ENCODE data around the gene ABLIM2.

Gene ABLIM2

DNA sequence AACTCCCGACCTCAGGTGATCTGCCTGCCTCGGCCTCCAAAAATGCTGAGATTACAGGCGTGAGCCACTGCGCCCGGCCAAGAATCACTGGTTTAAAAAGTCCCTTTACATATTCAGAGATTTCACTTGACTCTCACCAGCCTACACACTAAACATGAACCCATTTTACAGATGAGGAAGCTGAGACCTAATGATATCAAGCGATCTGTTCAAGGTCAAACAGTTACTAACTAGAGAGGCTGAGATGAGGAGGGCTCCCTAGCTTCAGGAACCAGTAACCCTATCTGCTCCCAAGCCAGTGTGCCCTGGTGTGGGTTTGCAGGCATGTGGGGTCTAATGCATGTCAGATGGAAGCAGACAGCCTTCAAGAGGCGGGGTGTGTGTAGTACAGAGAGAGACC lies 159.3 kb downstream of the ABLIM2 start:
- TF ChIP-seq CTCF (IDR thresholded peaks at IDR 0.05; ENCODE audit: poor library complexity, severe bottlenecking) = no peak
- ATAC-seq (ENCODE audit: low read depth) = no peak
- no peak for DNase-seq (ENCODE audit: low spot score)
- H3K36me3 ChIP-seq (ENCODE audit: low read depth) = no peaks in the 10 kb centered on the region
- no peak overlapping the region for H3K4me3 ChIP-seq (ENCODE audit: severe bottlenecking)
- no peaks in the 10 kb centered on the region for H3K27me3 ChIP-seq (ENCODE audit: insufficient read depth, poor library complexity, severe bottlenecking)
- H3K9me3 ChIP-seq (ENCODE audit: severe bottlenecking) = no peaks in the 10 kb centered on the region
- no peaks in the 10 kb centered on the region for H3K4me1 ChIP-seq (ENCODE audit: insufficient read depth, poor library complexity, severe bottlenecking)
- no peak overlapping the region for H3K27ac ChIP-seq (ENCODE audit: poor library complexity, severe bottlenecking)

DNA sequence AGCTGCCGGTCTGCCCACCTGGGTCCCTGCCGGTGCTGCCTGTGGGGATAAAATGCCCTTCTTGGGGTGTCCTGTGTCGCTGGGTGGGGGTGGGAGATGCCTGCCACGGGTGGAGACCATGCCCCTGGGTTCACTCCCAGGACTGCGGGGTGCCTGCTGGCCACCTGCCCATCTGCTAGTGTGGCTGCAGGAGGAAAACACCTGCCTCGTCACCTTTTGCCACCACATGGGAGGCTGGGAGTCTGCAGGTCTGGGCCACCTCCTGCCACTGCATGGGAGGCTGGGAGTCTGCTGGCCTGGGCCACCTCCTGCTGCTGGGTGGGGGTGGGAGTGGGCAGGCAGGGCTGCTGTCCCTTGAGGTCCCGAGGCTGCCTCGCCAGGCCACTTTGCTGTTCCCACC lies 160.2 kb downstream of the ABLIM2 start:
- no peaks in the 10 kb centered on the region for H3K27me3 ChIP-seq (ENCODE audit: insufficient read depth, poor library complexity, severe bottlenecking)
- H3K9me3 ChIP-seq (ENCODE audit: severe bottlenecking) = no peaks in the 10 kb centered on the region
- no peak for DNase-seq (ENCODE audit: low spot score)
- no peak for ATAC-seq (ENCODE audit: low read depth)
- no peak overlapping the region for H3K4me3 ChIP-seq (ENCODE audit: severe bottlenecking)
- H3K4me1 ChIP-seq (ENCODE audit: insufficient read depth, poor library complexity, severe bottlenecking) = no peaks in the 10 kb centered on the region
- no peak for TF ChIP-seq CTCF (IDR thresholded peaks at IDR 0.05; ENCODE audit: poor library complexity, severe bottlenecking)
- no peaks in the 10 kb centered on the region for H3K36me3 ChIP-seq (ENCODE audit: low read depth)
- no peak overlapping the region for H3K27ac ChIP-seq (ENCODE audit: poor library complexity, severe bottlenecking)

DNA sequence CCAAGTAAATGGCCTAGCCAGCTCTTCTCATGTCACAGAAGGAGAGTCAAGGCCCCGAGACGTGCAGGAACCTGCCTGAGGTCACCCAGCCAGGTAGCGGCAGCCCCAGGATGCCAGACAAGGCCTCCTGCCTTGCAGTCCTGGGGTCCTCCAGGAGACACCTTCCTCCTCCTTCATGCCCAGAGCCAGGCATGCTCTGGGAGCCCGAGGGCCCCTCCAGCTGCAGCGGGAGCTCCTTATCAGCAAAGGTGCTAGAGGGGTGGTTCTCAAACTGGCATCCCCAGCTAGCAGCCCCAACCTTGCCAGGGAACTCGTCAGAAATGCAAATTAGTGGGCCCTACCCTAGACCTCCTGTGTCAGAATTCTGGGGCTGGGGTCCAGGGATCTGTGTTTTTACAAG lies 162.7 kb downstream of the ABLIM2 start:
- DNase-seq (ENCODE audit: low spot score) = no peak
- TF ChIP-seq CTCF (IDR thresholded peaks at IDR 0.05; ENCODE audit: poor library complexity, severe bottlenecking) = no peak
- H3K4me3 ChIP-seq (ENCODE audit: severe bottlenecking) = no peak overlapping the region
- H3K4me1 ChIP-seq (ENCODE audit: insufficient read depth, poor library complexity, severe bottlenecking) = no peaks in the 10 kb centered on the region
- no peaks in the 10 kb centered on the region for H3K36me3 ChIP-seq (ENCODE audit: low read depth)
- H3K9me3 ChIP-seq (ENCODE audit: severe bottlenecking) = no peaks in the 10 kb centered on the region
- no peak overlapping the region for H3K27ac ChIP-seq (ENCODE audit: poor library complexity, severe bottlenecking)
- no peaks in the 10 kb centered on the region for H3K27me3 ChIP-seq (ENCODE audit: insufficient read depth, poor library complexity, severe bottlenecking)
- ATAC-seq (ENCODE audit: low read depth) = no peak

- no peak for ATAC-seq (ENCODE audit: low read depth)
- Histone ChIP-seq H3K27me3 (ENCODE audit: insufficient read depth, poor library complexity, severe bottlenecking) (no peaks in the 10 kb centered on the region), H3K27ac (ENCODE audit: poor library complexity, severe bottlenecking) (no peak overlapping the region), H3K36me3 (ENCODE audit: low read depth) (no peaks in the 10 kb centered on the region), H3K9me3 (ENCODE audit: severe bottlenecking) (no peaks in the 10 kb centered on the region), H3K4me3 (ENCODE audit: severe bottlenecking) (no peak overlapping the region), H3K4me1 (ENCODE audit: insufficient read depth, poor library complexity, severe bottlenecking) (no peaks in the 10 kb centered on the region)
- TF ChIP-seq CTCF (IDR thresholded peaks at IDR 0.05; ENCODE audit: poor library complexity, severe bottlenecking) = no peak
- DNase-seq (ENCODE audit: low spot score) = no peak
Observed at GRCh38 chr4:7995135-7995534, 163.5 kb downstream of the ABLIM2 start.

DNA sequence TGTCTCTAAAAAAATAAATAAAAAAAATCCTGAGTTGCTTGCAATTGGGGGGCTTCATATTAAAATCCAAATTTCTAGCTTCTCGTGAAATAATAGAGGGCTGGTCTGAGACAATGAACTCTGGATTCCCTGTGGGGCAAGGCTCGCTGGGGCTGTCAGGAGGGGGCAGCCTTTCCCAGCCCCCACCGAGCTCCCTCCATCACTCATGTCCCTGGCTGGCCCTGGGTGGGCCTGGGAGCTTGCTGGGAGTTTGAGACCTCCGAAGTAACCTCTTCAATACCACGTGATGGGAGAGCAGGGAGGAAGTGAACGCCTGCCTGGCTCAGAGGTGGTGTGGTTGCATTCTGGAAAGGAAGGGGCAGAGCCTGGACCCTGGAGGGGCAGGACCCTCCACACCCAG lies 164.9 kb downstream of the ABLIM2 start:
- H3K4me1 ChIP-seq (ENCODE audit: insufficient read depth, poor library complexity, severe bottlenecking) = peaks cover 2% of the 10 kb centered on the region
- no peak for TF ChIP-seq CTCF (IDR thresholded peaks at IDR 0.05; ENCODE audit: poor library complexity, severe bottlenecking)
- peaks cover 5% of the 10 kb centered on the region for H3K9me3 ChIP-seq (ENCODE audit: severe bottlenecking)
- H3K27ac ChIP-seq (ENCODE audit: poor library complexity, severe bottlenecking) = no peak overlapping the region
- no peaks in the 10 kb centered on the region for H3K27me3 ChIP-seq (ENCODE audit: insufficient read depth, poor library complexity, severe bottlenecking)
- H3K4me3 ChIP-seq (ENCODE audit: severe bottlenecking) = no peak overlapping the region
- no peak for ATAC-seq (ENCODE audit: low read depth)
- H3K36me3 ChIP-seq (ENCODE audit: low read depth) = no peaks in the 10 kb centered on the region
- DNase-seq (ENCODE audit: low spot score) = no peak
